Activated CD8-positive, alpha-beta memory T cell treated with anti-CD3 and anti-CD28 coated beads for 24 hours (primary cell): ENCODE measurements around the gene RPEL1.
"Not testable (repeated sequence)": the region's sequence is repeated elsewhere in the genome, so short reads cannot be mapped to it uniquely, and the experiment has no call there.

Source experiments
- DNase-seq: peaks from one replicate; pipeline ENCODE4 v3.0.0-alpha.2; 2020

The RPEL1 gene

GRCh38 chr10:103235775-103236174, 9.9 kb upstream of the RPEL1 start:
- no peak for DNase-seq

- DNase-seq, result no peak
These were observed 7.0 kb upstream of the RPEL1 start for GRCh38 chr10:103238506-103239252.

GRCh38 chr10:103241262-103242011, 4.2 kb upstream of the RPEL1 start:
- no peak for DNase-seq

- DNase-seq, result peak; percentile 81
These were observed 918 bp upstream of the RPEL1 start for GRCh38 chr10:103244666-103245271.

- DNase-seq, result no peak
These were observed 637 bp downstream of the RPEL1 start for GRCh38 chr10:103246324-103246723.

GRCh38 chr10:103254113-103254512, 8.4 kb downstream of the RPEL1 start:
- DNase-seq, result no peak

GRCh38 chr10:103254538-103255325, 9.0 kb downstream of the RPEL1 start:
- no peak for DNase-seq

- no peak for DNase-seq
These were observed 10.9 kb downstream of the RPEL1 start for GRCh38 chr10:103256613-103257012.

- DNase-seq, result no peak
These were observed 12.1 kb downstream of the RPEL1 start for GRCh38 chr10:103257812-103258211.

GRCh38 chr10:103258928-103259327, 13.2 kb downstream of the RPEL1 start:
- DNase-seq, result not testable (repeated sequence)

GRCh38 chr10:103259989-103260388, 14.3 kb downstream of the RPEL1 start:
- no peak for DNase-seq

- no peak for DNase-seq
These were observed 16.5 kb downstream of the RPEL1 start for GRCh38 chr10:103262229-103262628.

- DNase-seq, result no peak
These were observed 20.1 kb downstream of the RPEL1 start for GRCh38 chr10:103265717-103266329.

- no peak for DNase-seq
These were observed 27.4 kb downstream of the RPEL1 start for GRCh38 chr10:103273041-103273441.

- no peak for DNase-seq
These were observed 30.7 kb downstream of the RPEL1 start for GRCh38 chr10:103276251-103276895.

- DNase-seq, result peak; percentile 61
These were observed 31.4 kb downstream of the RPEL1 start, which contains the start of gene INA for GRCh38 chr10:103276896-103277712. INA (plus strand) TSS chr10:103277138; CDS start chr10:103277212, 74 bp downstream.

GRCh38 chr10:103277713-103278536, 32.2 kb downstream of the RPEL1 start:
- no peak for DNase-seq

- no peak for DNase-seq
These were observed 32.8 kb downstream of the RPEL1 start for GRCh38 chr10:103278537-103278823.

GRCh38 chr10:103278862-103279298, 33.2 kb downstream of the RPEL1 start:
- DNase-seq, result peak; percentile 74

GRCh38 chr10:103280031-103280430, 34.3 kb downstream of the RPEL1 start:
- DNase-seq, result no peak
